HG03378 (cell line): Measurements from ENCODE around the gene AAGAB.

ENCODE experiments used
- ATAC-seq: cut with Tn5 transposase; IDR thresholded peaks from one replicate; pipeline ENCODE4 v1.9.1; 2021; ENCODE audit warnings: mild to moderate bottlenecking, moderate library complexity; ENCODE audit not compliant: unreplicated experiment

Gene AAGAB

GRCh38 chr15:67190326-67190725, 64.1 kb downstream of the AAGAB start:
- no peak for ATAC-seq

- no peak for ATAC-seq
Measured at GRCh38 chr15:67189326-67190051, 65.0 kb downstream of the AAGAB start.

- no peak for ATAC-seq
Measured at GRCh38 chr15:67188551-67189218, 65.8 kb downstream of the AAGAB start.

GRCh38 chr15:67187351-67187854, 67.1 kb downstream of the AAGAB start:
- no peak for ATAC-seq

GRCh38 chr15:67186688-67187087, 67.8 kb downstream of the AAGAB start:
- ATAC-seq: no peak

GRCh38 chr15:67186226-67186649, 68.2 kb downstream of the AAGAB start:
- no peak for ATAC-seq

- no peak for ATAC-seq
Measured at GRCh38 chr15:67185621-67186225, 68.7 kb downstream of the AAGAB start.

GRCh38 chr15:67185051-67185450, 69.4 kb downstream of the AAGAB start:
- ATAC-seq: no peak

- ATAC-seq: no peak
Measured at GRCh38 chr15:67184208-67184925, 70.1 kb downstream of the AAGAB start.

GRCh38 chr15:67183443-67184169, 70.9 kb downstream of the AAGAB start:
- no peak for ATAC-seq

- ATAC-seq: no peak
Measured at GRCh38 chr15:67181221-67181639, 73.2 kb downstream of the AAGAB start.

GRCh38 chr15:67180514-67181191, 73.8 kb downstream of the AAGAB start:
- no peak for ATAC-seq

- no peak for ATAC-seq
Measured at GRCh38 chr15:67180035-67180434, 74.4 kb downstream of the AAGAB start.

- ATAC-seq: no peak
Measured at GRCh38 chr15:67179411-67179995, 75.0 kb downstream of the AAGAB start.

GRCh38 chr15:67178569-67179210, 75.8 kb downstream of the AAGAB start:
- ATAC-seq: no peak

- no peak for ATAC-seq
Measured at GRCh38 chr15:67177752-67178151, 76.7 kb downstream of the AAGAB start.

- no peak for ATAC-seq
Measured at GRCh38 chr15:67176195-67176971, 78.1 kb downstream of the AAGAB start.

GRCh38 chr15:67175643-67176071, 78.8 kb downstream of the AAGAB start:
- ATAC-seq: no peak
